Endometrium (tissue), 2 donors: Measurements from ENCODE around the gene FAM187B.
"Not testable (repeated sequence)": the region's sequence is repeated elsewhere in the genome, so short reads cannot be mapped to it uniquely, and the experiment has no call there.

ENCODE experiments used
- FAIRE-seq: peaks from 2 replicates; lab custom pipeline; 2012; peaks lifted over from hg19 to GRCh38; lab: Jason Lieb, UNC
- donor health status: control.
- donor health status: control.

FAM187B gene

GRCh38 chr19:35236638-35237400 lies 8.3 kb upstream of the FAM187B start:
- no peak for FAIRE-seq

- FAIRE-seq: no peak
Observed at GRCh38 chr19:35232912-35233311, 4.4 kb upstream of the FAM187B start.

GRCh38 chr19:35231956-35232645 lies 3.6 kb upstream of the FAM187B start:
- FAIRE-seq: no peak

GRCh38 chr19:35229601-35230000 lies 1.1 kb upstream of the FAM187B start:
- no peak for FAIRE-seq

GRCh38 chr19:35226748-35227147 lies 1.8 kb downstream of the FAM187B start:
- no peak for FAIRE-seq

- FAIRE-seq: no peak
Observed at GRCh38 chr19:35225951-35226350, 2.6 kb downstream of the FAM187B start.

- FAIRE-seq: no peak
Observed at GRCh38 chr19:35224681-35225571, 3.6 kb downstream of the FAM187B start.

GRCh38 chr19:35223862-35224505 lies 4.6 kb downstream of the FAM187B start:
- no peak for FAIRE-seq

- FAIRE-seq: no peak
Observed at GRCh38 chr19:35223084-35223790, 5.3 kb downstream of the FAM187B start.

- no peak for FAIRE-seq
Observed at GRCh38 chr19:35222373-35223015, 6.0 kb downstream of the FAM187B start.

GRCh38 chr19:35220973-35221590 lies 7.5 kb downstream of the FAM187B start:
- FAIRE-seq: not testable (repeated sequence)

GRCh38 chr19:35220315-35220921 lies 8.1 kb downstream of the FAM187B start:
- no peak for FAIRE-seq

- no peak for FAIRE-seq
Observed at GRCh38 chr19:35219008-35219407, 9.5 kb downstream of the FAM187B start.

GRCh38 chr19:35217649-35217990 lies 10.9 kb downstream of the FAM187B start:
- FAIRE-seq: no peak

GRCh38 chr19:35216833-35217648 lies 11.5 kb downstream of the FAM187B start:
- no peak for FAIRE-seq

- FAIRE-seq: no peak
Observed at GRCh38 chr19:35216016-35216832, 12.3 kb downstream of the FAM187B start.

GRCh38 chr19:35214766-35215422 lies 13.6 kb downstream of the FAM187B start:
- FAIRE-seq: no peak
